Measurements from ENCODE around the gene RBM39.
"Not testable (repeated sequence)": the region's sequence is repeated elsewhere in the genome, so short reads cannot be mapped to it uniquely, and the experiment has no call there.

RBM39 gene

GRCh38 chr20:35699127-35699956 is 42.7 kb downstream of the RBM39 start, which contains the start of the genes NFS1 and ROMO1:
TSS of gene NFS1 (minus strand) at chr20:35699352. CDS start at chr20:35699288, 64 bp downstream.
TSS of gene ROMO1 (plus strand) at chr20:35699405. CDS start at chr20:35699633, 228 bp downstream.
- DNase-seq (ENCODE audit: low spot score): peak; percentile 91
- Histone ChIP-seq H3K27ac (peak within 1 kb of the TSS; percentile 90 to 93), H3K4me3 (peak within 1 kb of the TSS; percentile 90)
- no peak for TF ChIP-seq CTCF (IDR thresholded peaks at IDR 0.05)

GRCh38 chr20:35698298-35699126 is 43.5 kb downstream of the RBM39 start:
- no peak for TF ChIP-seq CTCF (IDR thresholded peaks at IDR 0.05)
- Histone ChIP-seq H3K4me3 (peak overlapping the region; percentile 90), H3K27ac (peak overlapping the region; percentile 90 to 93)
- no peak for DNase-seq (ENCODE audit: low spot score)

- H3K4me3 ChIP-seq: peak overlapping the region; percentile 90
- DNase-seq (ENCODE audit: low spot score): no peak
- peak overlapping the region in 1 of 2 donors; percentile 33 for H3K27ac ChIP-seq
- no peak for TF ChIP-seq CTCF (IDR thresholded peaks at IDR 0.05)
Observed at GRCh38 chr20:35697696-35698297, 44.3 kb downstream of the RBM39 start.

GRCh38 chr20:35695978-35696377 is 46.1 kb downstream of the RBM39 start:
- TF ChIP-seq CTCF (IDR thresholded peaks at IDR 0.05): no peak
- no peak for DNase-seq (ENCODE audit: low spot score)
- Histone ChIP-seq H3K4me3 (no peak overlapping the region), H3K27ac (no peak overlapping the region)

GRCh38 chr20:35695245-35695749 is 46.8 kb downstream of the RBM39 start:
- Histone ChIP-seq H3K27ac (no peak overlapping the region), H3K4me3 (no peak overlapping the region)
- DNase-seq (ENCODE audit: low spot score): no peak
- no peak for TF ChIP-seq CTCF (IDR thresholded peaks at IDR 0.05)

GRCh38 chr20:35690265-35690664 is 51.8 kb downstream of the RBM39 start:
- no peak for DNase-seq (ENCODE audit: low spot score)
- no peak for TF ChIP-seq CTCF (IDR thresholded peaks at IDR 0.05)
- H3K27ac ChIP-seq: no peak overlapping the region
- no peak overlapping the region for H3K4me3 ChIP-seq

- not testable (repeated sequence) for DNase-seq (ENCODE audit: low spot score); H3K27ac ChIP-seq; H3K4me3 ChIP-seq
Observed at GRCh38 chr20:35686872-35687271, 55.2 kb downstream of the RBM39 start.

- DNase-seq (ENCODE audit: low spot score); H3K4me3 ChIP-seq; H3K27ac ChIP-seq: not testable (repeated sequence)
Observed at GRCh38 chr20:35685368-35685767, 56.7 kb downstream of the RBM39 start.

Measured in coronary artery (tissue), 2 donors.